IPS-20b (cell line): ENCODE measurements around the gene LONP1.

Experiments
- H3K27ac ChIP-seq: one replicate; pipeline ENCODE4 v1.5.1; 2013; ENCODE audit warnings: low read length
- H3K27me3 ChIP-seq: 2 replicates; pipeline ENCODE4 v1.6.1; 2013; ENCODE audit warnings: mild to moderate bottlenecking, low read length, inconsistent platforms; ENCODE audit not compliant: insufficient read depth
- H3K36me3 ChIP-seq: 2 replicates; pipeline ENCODE4 v1.6.1; 2013; ENCODE audit warnings: low read depth, mild to moderate bottlenecking, inconsistent platforms, low read length, moderate library complexity; ENCODE audit not compliant: insufficient read depth
- H3K4me1 ChIP-seq: 2 replicates; pipeline ENCODE4 v1.6.1; 2013; ENCODE audit warnings: mild to moderate bottlenecking, control low read depth, inconsistent platforms, low read length, moderate library complexity; ENCODE audit not compliant: insufficient read depth
- H3K4me3 ChIP-seq: 2 replicates; pipeline ENCODE4 v1.5.1; 2013; ENCODE audit warnings: mild to moderate bottlenecking, low read length, inconsistent platforms
- H3K9ac ChIP-seq: 2 replicates; pipeline ENCODE4 v1.6.1; 2013; ENCODE audit warnings: low read depth, mild to moderate bottlenecking, inconsistent platforms, low read length, moderate library complexity
- H3K9me3 ChIP-seq: 2 replicates; pipeline ENCODE4 v1.6.1; 2013; ENCODE audit warnings: mild to moderate bottlenecking, low read depth, low read length, inconsistent platforms; ENCODE audit not compliant: insufficient read depth

Gene LONP1

GRCh38 chr19:5669212-5669611 lies 50.7 kb downstream of the LONP1 start:
- Histone ChIP-seq H3K4me3 (no peak overlapping the region), H3K27me3 (no peaks in the 10 kb centered on the region), H3K27ac (no peak overlapping the region), H3K4me1 (peaks cover 7% of the 10 kb centered on the region; the same call in 1 of the 2 replicates), H3K36me3 (peaks cover 73% of the 10 kb centered on the region), H3K9me3 (no peaks in the 10 kb centered on the region), H3K9ac (no peak overlapping the region)

- no peaks in the 10 kb centered on the region for H3K27me3 ChIP-seq
- peaks cover 7% of the 10 kb centered on the region; the same call in 1 of the 2 replicates for H3K4me1 ChIP-seq
- no peak overlapping the region for H3K9ac ChIP-seq
- peaks cover 83% of the 10 kb centered on the region for H3K36me3 ChIP-seq
- H3K9me3 ChIP-seq = no peaks in the 10 kb centered on the region
- no peak overlapping the region for H3K27ac ChIP-seq
- H3K4me3 ChIP-seq = no peak overlapping the region
Measured at GRCh38 chr19:5667751-5668271, 52.1 kb downstream of the LONP1 start.

GRCh38 chr19:5666921-5667610 lies 52.9 kb downstream of the LONP1 start:
- peaks cover 7% of the 10 kb centered on the region; the same call in 1 of the 2 replicates for H3K4me1 ChIP-seq
- no peaks in the 10 kb centered on the region for H3K9me3 ChIP-seq
- H3K4me3 ChIP-seq = no peak overlapping the region
- H3K27me3 ChIP-seq = no peaks in the 10 kb centered on the region
- H3K9ac ChIP-seq = no peak overlapping the region
- peaks cover 90% of the 10 kb centered on the region for H3K36me3 ChIP-seq
- no peak overlapping the region for H3K27ac ChIP-seq

- Histone ChIP-seq H3K4me3 (no peak overlapping the region), H3K36me3 (peaks cover 91% of the 10 kb centered on the region), H3K27ac (no peak overlapping the region), H3K27me3 (no peaks in the 10 kb centered on the region), H3K4me1 (peaks cover 7% of the 10 kb centered on the region; the same call in 1 of the 2 replicates), H3K9me3 (no peaks in the 10 kb centered on the region), H3K9ac (no peak overlapping the region)
Measured at GRCh38 chr19:5665781-5666513, 54.0 kb downstream of the LONP1 start.

- Histone ChIP-seq H3K4me3 (no peak overlapping the region), H3K9ac (no peak overlapping the region), H3K9me3 (no peaks in the 10 kb centered on the region), H3K36me3 (peaks cover 96% of the 10 kb centered on the region), H3K27me3 (no peaks in the 10 kb centered on the region), H3K4me1 (peaks cover 7% of the 10 kb centered on the region; the same call in 1 of the 2 replicates), H3K27ac (no peak overlapping the region)
Measured at GRCh38 chr19:5664515-5664914, 55.4 kb downstream of the LONP1 start.

GRCh38 chr19:5663904-5664303 lies 56.0 kb downstream of the LONP1 start:
- H3K9me3 ChIP-seq = no peaks in the 10 kb centered on the region
- peaks cover 7% of the 10 kb centered on the region; the same call in 1 of the 2 replicates for H3K4me1 ChIP-seq
- no peaks in the 10 kb centered on the region for H3K27me3 ChIP-seq
- no peak overlapping the region for H3K27ac ChIP-seq
- H3K36me3 ChIP-seq = peaks cover 96% of the 10 kb centered on the region
- H3K4me3 ChIP-seq = no peak overlapping the region
- no peak overlapping the region for H3K9ac ChIP-seq

GRCh38 chr19:5661483-5661882 lies 58.5 kb downstream of the LONP1 start:
- no peaks in the 10 kb centered on the region for H3K4me1 ChIP-seq
- H3K9ac ChIP-seq = no peak overlapping the region
- no peaks in the 10 kb centered on the region for H3K9me3 ChIP-seq
- H3K27me3 ChIP-seq = no peaks in the 10 kb centered on the region
- no peak overlapping the region for H3K4me3 ChIP-seq
- no peak overlapping the region for H3K27ac ChIP-seq
- peaks cover 93% of the 10 kb centered on the region for H3K36me3 ChIP-seq

GRCh38 chr19:5655412-5655811 lies 64.5 kb downstream of the LONP1 start:
- Histone ChIP-seq H3K9ac (no peak overlapping the region), H3K4me3 (no peak overlapping the region), H3K27me3 (no peaks in the 10 kb centered on the region), H3K4me1 (no peaks in the 10 kb centered on the region), H3K36me3 (peaks cover 94% of the 10 kb centered on the region), H3K9me3 (no peaks in the 10 kb centered on the region), H3K27ac (no peak overlapping the region)

GRCh38 chr19:5654931-5655330 lies 65.0 kb downstream of the LONP1 start:
- Histone ChIP-seq H3K27me3 (no peaks in the 10 kb centered on the region), H3K36me3 (peaks cover 94% of the 10 kb centered on the region), H3K9me3 (no peaks in the 10 kb centered on the region)

GRCh38 chr19:5652261-5652660 lies 67.7 kb downstream of the LONP1 start:
- H3K27ac ChIP-seq = no peak overlapping the region
- H3K27me3 ChIP-seq = no peaks in the 10 kb centered on the region
- no peaks in the 10 kb centered on the region for H3K9me3 ChIP-seq
- H3K4me3 ChIP-seq = no peak overlapping the region
- no peak overlapping the region for H3K9ac ChIP-seq
- peaks cover 92% of the 10 kb centered on the region for H3K36me3 ChIP-seq
- no peaks in the 10 kb centered on the region for H3K4me1 ChIP-seq

More at GRCh38 chr19:5654931-5655330, 65.0 kb downstream of the LONP1 start:
- no peak overlapping the region for H3K9ac ChIP-seq
- H3K4me1 ChIP-seq = no peaks in the 10 kb centered on the region
- no peak overlapping the region for H3K4me3 ChIP-seq
- H3K27ac ChIP-seq = no peak overlapping the region

GRCh38 chr19:5651361-5651760 lies 68.6 kb downstream of the LONP1 start:
- H3K27me3 ChIP-seq = no peaks in the 10 kb centered on the region
- peaks cover 94% of the 10 kb centered on the region for H3K36me3 ChIP-seq
- no peaks in the 10 kb centered on the region for H3K4me1 ChIP-seq
- H3K27ac ChIP-seq = no peak overlapping the region
- H3K4me3 ChIP-seq = no peak overlapping the region
- H3K9me3 ChIP-seq = no peaks in the 10 kb centered on the region
- H3K9ac ChIP-seq = no peak overlapping the region

GRCh38 chr19:5648464-5648863 lies 71.5 kb downstream of the LONP1 start:
- Histone ChIP-seq H3K36me3 (peaks cover 94% of the 10 kb centered on the region), H3K4me3 (no peak overlapping the region), H3K27ac (no peak overlapping the region), H3K27me3 (no peaks in the 10 kb centered on the region), H3K9me3 (no peaks in the 10 kb centered on the region), H3K4me1 (no peaks in the 10 kb centered on the region), H3K9ac (no peak overlapping the region)
